SIG-M5 treated with dmso at 0.1 percent for 504 hours (cell line): ENCODE measurements around the gene FGF14.

Experiments used
- DNase-seq: peaks from one replicate; lab custom pipeline; 2025; ENCODE audit not compliant: unreplicated experiment; lab: John Stamatoyannopoulos, UW

Gene FGF14

GRCh38 chr13:102260256-102260655, 141.6 kb downstream of the FGF14 start:
- DNase-seq, result no peak

- DNase-seq, result no peak
These were observed 146.4 kb downstream of the FGF14 start for GRCh38 chr13:102255409-102255808.

GRCh38 chr13:102251817-102252216, 150.0 kb downstream of the FGF14 start:
- DNase-seq, result no peak

GRCh38 chr13:102250448-102250847, 151.4 kb downstream of the FGF14 start:
- DNase-seq, result no peak

- DNase-seq, result no peak
These were observed 157.1 kb downstream of the FGF14 start for GRCh38 chr13:102244607-102245227.

- no peak for DNase-seq
These were observed 161.7 kb downstream of the FGF14 start for GRCh38 chr13:102240110-102240509.

- no peak for DNase-seq
These were observed 164.6 kb downstream of the FGF14 start for GRCh38 chr13:102237230-102237629.

GRCh38 chr13:102236830-102237229, 165.0 kb downstream of the FGF14 start:
- DNase-seq, result no peak

- DNase-seq, result no peak
These were observed 165.5 kb downstream of the FGF14 start for GRCh38 chr13:102236341-102236740.

- no peak for DNase-seq
These were observed 166.2 kb downstream of the FGF14 start for GRCh38 chr13:102235689-102236088.

- DNase-seq, result no peak
These were observed 167.2 kb downstream of the FGF14 start for GRCh38 chr13:102234618-102235017.

GRCh38 chr13:102233566-102234208, 168.2 kb downstream of the FGF14 start:
- DNase-seq, result no peak

- DNase-seq, result no peak
These were observed 170.4 kb downstream of the FGF14 start for GRCh38 chr13:102231479-102231878.

GRCh38 chr13:102227741-102228140, 174.1 kb downstream of the FGF14 start:
- DNase-seq, result no peak

GRCh38 chr13:102226591-102226990, 175.3 kb downstream of the FGF14 start:
- no peak for DNase-seq

GRCh38 chr13:102225892-102226291, 176.0 kb downstream of the FGF14 start:
- DNase-seq, result no peak

- no peak for DNase-seq
These were observed 181.1 kb downstream of the FGF14 start for GRCh38 chr13:102220681-102221228.

GRCh38 chr13:102214956-102215355, 186.9 kb downstream of the FGF14 start:
- DNase-seq, result no peak

- no peak for DNase-seq
These were observed 189.1 kb downstream of the FGF14 start for GRCh38 chr13:102212729-102213128.

GRCh38 chr13:102208347-102208746, 193.5 kb downstream of the FGF14 start:
- DNase-seq, result no peak

- DNase-seq, result no peak
These were observed 194.0 kb downstream of the FGF14 start for GRCh38 chr13:102207680-102208342.

GRCh38 chr13:102203718-102204117, 198.1 kb downstream of the FGF14 start:
- no peak for DNase-seq
